GM19099 (cell line): ENCODE results near the gene PDGFD.

Experiments used
- POLR2A ChIP-seq: IDR thresholded peaks from 3 replicates; pipeline ENCODE4 v1.6.1; 2011; ENCODE audit warnings: low read depth; ENCODE audit not compliant: insufficient read length; ENCODE audit errors: extremely low read depth

The PDGFD gene

DNA sequence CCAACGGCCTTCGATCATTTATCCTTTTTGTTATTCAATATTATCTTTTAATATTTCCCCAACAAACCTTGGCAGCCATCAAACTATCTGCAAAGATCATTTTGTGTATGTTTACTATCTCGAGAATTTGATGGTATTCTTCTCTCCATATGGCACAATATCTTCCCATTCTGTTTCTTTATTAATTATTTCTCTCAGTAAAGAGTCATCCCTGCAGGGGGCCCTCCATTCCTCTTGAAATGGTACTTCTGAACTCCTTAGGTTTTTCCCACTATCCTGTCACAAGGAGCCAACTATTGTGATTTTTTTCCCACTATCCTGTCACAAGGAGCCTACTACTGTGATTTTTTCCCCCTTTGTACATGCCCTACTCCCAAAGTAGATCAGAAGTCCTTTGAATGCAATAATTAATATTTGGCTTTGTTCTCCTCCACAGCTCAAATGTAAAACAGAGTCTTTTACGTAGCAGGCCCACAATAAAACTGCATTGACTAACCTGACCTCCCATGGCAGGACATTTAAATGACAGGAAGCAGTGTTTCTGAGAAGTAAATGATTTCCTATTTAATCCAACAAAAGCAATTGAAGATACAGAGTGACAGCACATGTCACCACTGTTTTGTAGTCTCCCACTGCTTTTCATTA, 43.3 kb downstream of the PDGFD start:
- no peak for TF ChIP-seq POLR2A

DNA sequence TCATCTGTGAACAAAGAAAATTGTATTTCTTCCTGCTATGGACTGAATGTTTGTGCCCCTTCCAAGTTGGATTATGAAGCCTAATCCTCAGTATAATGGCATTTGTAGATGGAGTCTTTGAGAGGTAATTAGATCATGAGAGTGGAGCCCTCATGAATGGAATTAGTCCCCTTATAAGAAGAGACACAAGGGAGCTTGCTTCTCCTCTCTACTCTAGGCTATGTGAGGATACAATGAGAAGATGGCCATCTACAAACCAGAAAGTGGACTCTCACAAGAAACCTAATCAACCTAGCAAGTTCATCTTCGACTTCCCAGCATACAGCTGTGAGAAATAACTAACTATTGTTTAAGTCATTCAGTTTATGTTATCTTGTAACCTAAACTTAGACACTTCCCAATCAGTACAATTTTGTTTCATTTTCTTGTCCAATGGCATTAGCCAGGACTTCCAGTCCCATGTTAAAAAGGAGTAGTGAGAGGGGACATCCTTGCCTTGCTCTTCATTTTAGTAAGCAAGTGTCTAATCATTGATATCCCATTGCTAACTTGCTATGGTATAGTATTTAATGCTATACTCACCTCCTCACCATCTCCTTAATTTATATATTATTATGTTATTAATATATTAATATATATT, 45.7 kb downstream of the PDGFD start:
- TF ChIP-seq POLR2A, result no peak

DNA sequence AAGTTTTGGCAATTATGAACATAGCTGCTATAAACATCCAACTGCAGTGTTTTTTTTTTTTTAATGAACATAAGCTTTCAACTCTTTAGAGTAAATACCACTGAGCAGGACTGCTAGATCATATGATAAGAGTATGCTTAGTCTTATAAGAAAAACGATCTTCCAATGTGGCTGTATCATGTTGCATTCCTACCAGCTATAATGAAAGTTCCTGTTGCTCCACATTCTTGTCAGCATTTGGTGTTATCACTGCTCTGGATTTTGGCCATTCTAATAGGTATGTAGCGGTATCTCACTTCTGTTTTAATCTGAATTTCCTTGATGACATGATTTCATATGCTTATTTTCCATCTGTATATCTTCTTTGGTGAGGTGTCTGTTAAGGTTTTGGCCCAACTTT, 50.4 kb downstream of the PDGFD start:
- TF ChIP-seq POLR2A, result no peak

DNA sequence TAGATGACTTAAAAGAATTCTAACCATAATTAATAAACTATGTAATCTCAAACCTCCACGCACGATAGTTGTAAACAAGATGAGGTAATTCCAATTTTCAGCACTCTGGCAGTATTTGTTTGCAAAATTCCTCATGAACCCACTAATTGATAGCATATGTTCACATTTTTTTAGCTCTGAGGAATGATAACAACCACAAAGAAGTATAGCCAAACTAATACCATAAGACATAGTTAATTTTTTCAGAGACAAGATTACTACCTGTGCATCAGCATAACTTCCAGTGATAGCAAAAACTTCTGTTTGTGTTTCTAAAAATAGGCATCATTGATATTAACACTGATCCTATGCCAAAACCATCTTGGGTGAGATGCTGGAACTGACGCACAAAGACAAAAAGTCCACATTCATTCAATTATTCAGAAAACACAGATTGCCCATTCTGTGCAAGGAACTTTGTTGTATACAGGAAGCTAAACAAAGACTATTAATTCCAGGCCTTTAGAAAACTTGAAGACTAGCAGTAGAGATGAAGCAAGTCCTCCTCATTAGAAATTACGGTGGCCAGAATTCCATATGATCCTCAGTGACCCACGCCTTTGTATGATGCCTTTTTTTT, 57.7 kb downstream of the PDGFD start:
- no peak for TF ChIP-seq POLR2A

DNA sequence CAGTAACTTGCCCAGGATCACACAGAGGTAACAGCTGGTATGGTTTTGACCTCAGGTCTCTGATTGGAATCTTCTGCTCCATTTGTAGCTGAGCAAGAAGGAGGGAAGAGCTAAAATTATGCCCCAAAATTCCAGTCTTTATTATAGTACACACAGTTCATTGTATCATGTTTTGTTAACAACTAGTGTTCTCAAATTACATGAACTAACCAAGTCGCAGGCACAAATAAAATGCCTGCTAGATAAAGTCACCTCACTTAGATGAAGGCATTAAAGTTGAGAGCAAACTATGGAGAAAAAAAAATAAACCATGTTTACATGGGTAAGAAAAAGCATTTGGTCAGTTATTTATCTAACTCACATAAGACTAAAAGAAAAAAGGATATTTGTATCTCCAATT, 58.8 kb downstream of the PDGFD start:
- TF ChIP-seq POLR2A, result no peak

DNA sequence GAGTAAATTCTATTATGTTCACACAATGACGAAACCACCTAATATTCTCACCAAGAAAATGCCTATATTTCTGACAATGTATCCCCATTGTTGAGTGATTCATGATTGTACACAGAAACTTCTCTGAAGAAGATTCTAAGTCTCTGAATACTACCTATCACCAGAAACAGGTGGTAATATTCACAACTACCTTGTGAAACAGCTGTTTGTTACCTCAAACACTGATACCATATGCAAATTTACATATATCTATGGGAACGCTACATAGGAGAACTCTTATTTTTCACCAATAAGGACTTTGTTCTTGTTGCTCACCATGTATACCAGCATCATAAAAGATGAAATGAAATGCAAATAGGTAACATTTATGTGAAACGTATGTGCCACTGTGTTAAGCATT, 59.3 kb downstream of the PDGFD start:
- no peak for TF ChIP-seq POLR2A

DNA sequence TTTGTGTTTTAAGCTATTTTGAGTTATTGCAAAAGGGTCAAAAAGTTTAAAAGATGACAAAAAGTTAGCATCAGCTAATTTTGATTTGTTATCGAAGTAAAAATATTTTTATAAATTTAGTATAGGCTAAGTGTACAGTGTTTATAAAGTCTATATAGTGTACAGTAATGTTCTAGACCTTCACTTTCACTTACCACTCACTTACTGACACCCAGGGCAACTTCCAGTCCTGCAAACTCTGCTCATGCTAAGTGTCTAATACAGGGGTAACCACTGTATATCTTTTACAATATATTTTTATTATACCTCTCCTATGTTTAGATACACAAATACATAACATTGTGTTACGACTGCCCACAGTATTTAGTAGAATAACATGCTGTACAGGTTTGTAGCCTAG, 59.7 kb downstream of the PDGFD start:
- TF ChIP-seq POLR2A, result no peak

DNA sequence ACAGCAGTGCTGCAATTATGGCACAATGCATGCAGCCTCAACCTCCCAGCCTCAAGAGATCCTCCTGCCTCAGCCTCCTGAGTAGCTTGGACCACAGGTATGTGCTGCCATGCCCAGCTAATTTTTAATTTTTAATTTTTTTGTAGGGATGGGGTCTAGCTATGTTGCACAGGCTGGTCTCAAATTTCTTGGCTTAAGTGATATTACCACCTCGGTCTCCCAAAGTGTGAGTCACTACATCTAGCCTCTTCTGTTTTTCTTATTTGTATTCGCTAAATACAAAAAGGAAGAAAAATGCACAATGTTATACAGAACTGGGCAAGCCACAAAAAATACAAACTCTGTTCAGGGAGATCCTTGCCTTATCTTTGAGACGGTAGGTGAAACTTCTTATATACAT, 65.4 kb downstream of the PDGFD start:
- TF ChIP-seq POLR2A, result no peak

DNA sequence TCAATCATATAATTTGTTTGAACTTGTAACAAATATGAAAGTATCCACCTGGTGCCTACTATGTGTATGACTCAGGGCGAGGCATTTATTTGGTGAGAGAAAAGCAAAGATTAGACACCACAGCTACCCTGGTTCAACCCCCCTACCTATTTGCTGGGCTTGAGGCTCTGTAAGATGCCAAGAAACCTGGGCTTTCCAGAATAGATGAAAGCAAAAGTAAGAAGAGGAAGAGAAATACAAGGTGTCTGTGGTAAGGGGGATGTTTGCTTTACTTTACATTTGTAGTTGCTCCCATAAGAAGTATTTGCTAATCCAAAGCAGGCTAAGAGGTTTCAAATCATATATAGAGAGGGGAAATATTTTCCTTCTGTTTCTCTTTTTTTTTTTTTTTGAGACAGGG, 65.8 kb downstream of the PDGFD start:
- TF ChIP-seq POLR2A, result no peak

DNA sequence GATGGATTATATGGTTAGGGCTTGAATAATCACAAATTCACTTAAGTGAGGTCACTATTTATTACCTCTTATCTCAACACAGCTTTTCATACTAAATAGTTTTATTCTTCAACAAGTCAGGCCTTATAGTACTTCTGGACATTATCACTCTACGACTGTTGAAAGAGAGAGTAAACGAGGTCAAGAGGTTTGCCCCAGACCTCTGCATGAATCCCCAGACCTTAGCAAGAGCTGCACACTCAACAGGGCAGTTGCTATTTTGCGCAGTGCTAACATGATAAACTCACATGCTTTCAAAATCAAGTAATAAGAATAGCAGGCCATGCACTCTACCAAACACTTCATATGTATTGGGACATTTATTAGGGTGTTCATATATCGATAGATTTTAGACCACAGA, 67.0 kb downstream of the PDGFD start:
- TF ChIP-seq POLR2A, result no peak

DNA sequence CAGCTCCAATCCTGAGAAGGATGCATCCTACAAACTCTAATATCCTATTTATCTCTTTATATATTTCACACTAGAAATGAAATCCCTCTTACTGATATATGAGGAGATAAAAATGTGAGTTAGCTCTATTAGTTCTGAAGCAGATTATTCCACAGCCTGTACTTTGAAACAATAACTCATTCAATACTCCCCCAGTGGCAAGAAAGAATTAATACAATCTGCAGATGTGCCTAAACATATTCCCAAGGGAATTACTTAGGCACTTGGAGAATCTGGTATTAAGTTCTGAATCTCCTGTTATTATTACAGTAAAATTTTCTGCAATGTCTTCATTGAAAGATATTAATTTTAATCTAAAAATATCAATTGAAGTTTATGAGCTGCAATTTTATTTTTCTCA, 68.2 kb downstream of the PDGFD start:
- TF ChIP-seq POLR2A, result no peak

DNA sequence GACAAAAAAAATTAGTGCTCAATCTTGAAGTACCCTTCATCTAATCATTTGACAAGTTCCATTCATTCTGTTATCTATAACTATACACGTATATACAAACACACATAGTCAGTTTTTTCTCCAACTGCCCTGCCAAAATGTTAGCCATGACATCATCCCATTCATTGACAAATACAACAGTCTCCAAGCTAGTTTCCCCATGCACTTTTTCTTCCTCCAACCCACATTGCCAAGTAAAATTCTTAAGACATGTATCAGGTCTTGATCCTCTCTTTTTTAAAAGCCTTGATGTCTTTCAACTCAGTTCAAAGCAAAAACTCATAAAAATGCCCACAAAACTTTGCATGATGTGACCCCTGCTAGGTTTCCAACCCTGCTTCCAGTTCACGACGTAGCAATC, 69.4 kb downstream of the PDGFD start:
- no peak for TF ChIP-seq POLR2A

DNA sequence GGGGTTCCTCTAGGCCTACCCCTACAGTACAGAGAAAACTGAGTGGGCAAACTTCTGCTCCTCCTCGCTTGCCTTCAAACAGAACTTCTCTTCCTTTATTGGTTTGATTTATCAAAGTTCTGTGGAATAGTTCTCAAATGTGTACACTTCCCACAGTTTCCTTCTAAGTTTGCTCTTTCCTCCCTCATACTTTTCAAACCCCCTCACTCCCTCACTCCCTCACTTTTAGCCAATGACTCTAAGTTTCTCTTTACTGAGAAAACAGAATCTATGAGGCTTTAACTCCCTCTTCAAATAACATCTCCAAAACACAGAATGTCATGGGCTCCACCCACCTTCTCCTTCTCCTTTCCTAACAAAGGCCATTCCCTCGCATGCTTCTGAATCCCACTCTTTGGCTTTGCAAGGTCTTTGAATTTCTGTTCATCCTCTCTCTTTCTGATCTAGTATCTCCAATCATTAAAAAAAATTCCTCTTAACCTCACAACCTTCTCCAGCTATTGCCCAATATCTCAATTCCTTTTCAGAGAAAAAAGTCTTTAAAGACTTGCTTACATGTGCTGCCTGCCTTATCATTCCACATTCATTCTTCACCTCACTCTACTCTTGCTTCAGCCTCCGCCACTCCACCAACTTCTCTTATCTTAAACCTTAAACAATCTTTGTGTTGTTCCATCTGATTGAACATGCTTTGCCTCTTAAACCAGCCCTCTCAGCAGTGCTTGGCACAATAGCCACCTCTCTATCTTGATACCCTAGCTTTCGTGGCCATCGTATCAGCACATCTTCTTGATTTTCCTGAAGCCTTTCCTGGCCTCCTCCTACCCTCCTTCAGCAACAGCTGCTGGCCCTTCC, 70.3 kb downstream of the PDGFD start:
- TF ChIP-seq POLR2A, result no peak

DNA sequence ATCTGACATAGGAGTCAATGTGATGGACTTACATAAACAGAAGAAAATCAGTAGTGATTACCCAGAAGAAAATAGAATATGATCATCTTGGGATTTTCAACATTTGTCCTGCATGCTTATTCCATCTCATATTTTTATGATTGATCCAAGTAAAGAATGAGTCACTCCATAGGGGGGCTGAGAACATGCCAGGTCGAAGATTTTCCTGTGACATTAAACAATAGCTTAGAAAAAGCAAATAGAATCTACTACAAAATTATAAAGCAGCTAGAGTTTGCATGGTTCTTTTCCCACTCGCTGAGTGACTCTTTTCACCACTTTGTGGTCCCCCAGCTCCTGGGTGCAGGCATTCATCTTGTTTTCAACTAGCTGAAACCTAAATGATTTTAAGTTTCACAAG, 71.2 kb downstream of the PDGFD start:
- TF ChIP-seq POLR2A, result no peak

DNA sequence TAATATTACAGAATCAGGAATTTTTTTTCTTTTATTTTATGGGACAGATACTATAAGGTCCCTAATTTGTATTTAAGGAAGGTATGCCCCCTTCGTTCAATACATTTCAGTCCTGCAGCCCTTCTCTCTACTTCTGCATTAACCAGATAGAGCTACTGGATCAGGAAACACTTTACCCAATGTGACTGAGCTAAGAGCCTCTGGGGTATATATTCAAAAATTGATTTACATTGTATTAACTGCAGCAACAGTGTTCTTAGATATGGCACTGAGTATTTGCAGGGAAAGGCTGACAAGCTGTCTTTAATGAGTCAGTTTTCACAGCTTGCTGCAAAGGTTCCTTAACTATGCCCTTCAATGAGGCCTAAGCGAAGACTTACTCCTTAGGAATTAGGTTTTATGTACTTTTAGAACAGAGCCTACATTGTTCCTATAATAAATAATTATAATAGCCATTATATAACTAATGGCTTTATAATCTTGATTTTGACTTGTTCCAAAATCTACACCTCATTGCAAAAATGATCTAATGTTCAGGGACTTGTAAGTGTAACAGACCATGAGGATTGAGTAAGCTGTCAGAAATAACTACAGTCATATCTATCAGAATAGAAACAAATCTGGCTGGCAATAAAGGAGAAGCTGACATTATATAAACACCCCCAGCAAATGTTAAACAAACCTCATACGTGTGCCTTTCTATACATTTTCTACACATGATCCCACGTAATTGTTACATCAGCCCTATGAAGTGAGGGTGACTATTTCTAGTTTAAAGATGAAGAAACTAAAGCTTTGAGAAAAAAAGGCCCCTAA, 72.5 kb downstream of the PDGFD start:
- TF ChIP-seq POLR2A, result no peak

DNA sequence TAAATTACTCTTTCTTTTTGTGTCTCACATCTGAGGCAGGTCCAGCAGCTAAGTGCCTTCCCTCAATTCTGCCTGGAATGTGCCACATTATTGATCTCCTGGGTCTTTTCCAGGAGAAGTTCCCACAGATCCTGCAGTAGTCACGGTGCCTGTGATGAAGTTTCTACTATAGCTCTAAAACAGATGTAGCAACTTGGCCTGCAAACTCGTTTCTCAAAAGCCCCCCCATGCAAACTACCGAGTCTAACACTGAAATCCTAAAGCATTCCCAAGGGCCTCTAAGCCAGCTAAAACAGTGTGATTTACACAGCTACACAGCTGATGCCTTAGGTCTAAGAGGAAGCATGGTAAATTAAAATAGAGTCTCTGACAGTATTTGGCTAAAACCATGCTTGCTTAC, 73.2 kb downstream of the PDGFD start:
- TF ChIP-seq POLR2A, result no peak

DNA sequence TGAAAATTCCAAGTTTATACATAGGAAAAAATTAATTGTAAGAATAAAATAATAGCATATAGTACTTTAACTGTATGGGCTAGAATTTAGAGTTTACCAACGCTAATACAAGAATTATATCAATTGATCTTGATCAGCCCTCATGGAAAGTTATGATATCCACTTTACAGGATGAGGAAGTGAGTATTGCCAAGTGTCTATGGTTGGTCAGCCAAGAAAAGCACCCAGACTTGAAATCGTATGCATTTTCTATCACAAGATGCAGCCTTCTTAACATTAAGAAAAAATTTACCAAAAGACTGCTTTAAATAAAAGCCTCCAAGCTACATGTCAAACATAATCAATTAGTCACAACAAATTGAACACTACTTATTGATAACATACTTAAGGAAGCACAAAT, 74.5 kb downstream of the PDGFD start:
- TF ChIP-seq POLR2A, result no peak
